ENCODE results near the gene TTC33.

Gene TTC33

GRCh38 chr5:40557501-40557900 lies 198.3 kb downstream of the TTC33 start:
- DNase-seq, result no peak

- DNase-seq, result no peak
Observed at GRCh38 chr5:40556811-40557210, 198.9 kb downstream of the TTC33 start.

- no peak for DNase-seq
Observed at GRCh38 chr5:40555886-40556285, 199.9 kb downstream of the TTC33 start.

- DNase-seq, result no peak
Observed at GRCh38 chr5:40554813-40555212, 200.9 kb downstream of the TTC33 start.

GRCh38 chr5:40554054-40554453 lies 201.7 kb downstream of the TTC33 start:
- DNase-seq, result no peak

- no peak for DNase-seq
Observed at GRCh38 chr5:40552981-40553380, 202.8 kb downstream of the TTC33 start.

- no peak for DNase-seq
Observed at GRCh38 chr5:40551496-40552491, 204.0 kb downstream of the TTC33 start.

- no peak for DNase-seq
Observed at GRCh38 chr5:40550481-40550880, 205.3 kb downstream of the TTC33 start.

- no peak for DNase-seq
Observed at GRCh38 chr5:40549616-40550015, 206.1 kb downstream of the TTC33 start.

- no peak for DNase-seq
Observed at GRCh38 chr5:40547994-40548575, 207.7 kb downstream of the TTC33 start.

- DNase-seq, result no peak
Observed at GRCh38 chr5:40547557-40547956, 208.2 kb downstream of the TTC33 start.

- DNase-seq, result no peak
Observed at GRCh38 chr5:40540301-40540700, 215.5 kb downstream of the TTC33 start.

GRCh38 chr5:40524677-40525076 lies 231.1 kb downstream of the TTC33 start:
- peak; percentile 74 to 78 for DNase-seq

GRCh38 chr5:40521925-40522324 lies 233.8 kb downstream of the TTC33 start:
- no peak for DNase-seq

GRCh38 chr5:40521108-40521785 lies 234.5 kb downstream of the TTC33 start:
- peak; percentile 91 for DNase-seq

GRCh38 chr5:40518485-40518917 lies 237.3 kb downstream of the TTC33 start:
- DNase-seq, result no peak

GRCh38 chr5:40515476-40515875 lies 240.3 kb downstream of the TTC33 start:
- no peak for DNase-seq

- no peak for DNase-seq
Observed at GRCh38 chr5:40514976-40515375, 240.8 kb downstream of the TTC33 start.

GRCh38 chr5:40511801-40512200 lies 244.0 kb downstream of the TTC33 start:
- no peak for DNase-seq

- DNase-seq, result no peak
Observed at GRCh38 chr5:40507095-40507494, 248.7 kb downstream of the TTC33 start.

- DNase-seq, result no peak
Observed at GRCh38 chr5:40505031-40505430, 250.7 kb downstream of the TTC33 start.

- DNase-seq, result no peak
Observed at GRCh38 chr5:40503439-40503838, 252.3 kb downstream of the TTC33 start.

- DNase-seq, result no peak
Observed at GRCh38 chr5:40502736-40503135, 253.0 kb downstream of the TTC33 start.

All from NCI-H1930 (cell line).